DMS 273 treated with DMSO at 0.1 percent for 48 hours (cell line): ENCODE results near the gene SURF1.

Source experiments
- DNase-seq: peaks from one replicate; lab custom pipeline; 2025; lab: John Stamatoyannopoulos, UW

The SURF1 gene

GRCh38 chr9:133361507-133362092 lies 5.3 kb upstream of the SURF1 start:
- no peak for DNase-seq

GRCh38 chr9:133360400-133361393 lies 4.4 kb upstream of the SURF1 start:
- no peak for DNase-seq

DNA sequence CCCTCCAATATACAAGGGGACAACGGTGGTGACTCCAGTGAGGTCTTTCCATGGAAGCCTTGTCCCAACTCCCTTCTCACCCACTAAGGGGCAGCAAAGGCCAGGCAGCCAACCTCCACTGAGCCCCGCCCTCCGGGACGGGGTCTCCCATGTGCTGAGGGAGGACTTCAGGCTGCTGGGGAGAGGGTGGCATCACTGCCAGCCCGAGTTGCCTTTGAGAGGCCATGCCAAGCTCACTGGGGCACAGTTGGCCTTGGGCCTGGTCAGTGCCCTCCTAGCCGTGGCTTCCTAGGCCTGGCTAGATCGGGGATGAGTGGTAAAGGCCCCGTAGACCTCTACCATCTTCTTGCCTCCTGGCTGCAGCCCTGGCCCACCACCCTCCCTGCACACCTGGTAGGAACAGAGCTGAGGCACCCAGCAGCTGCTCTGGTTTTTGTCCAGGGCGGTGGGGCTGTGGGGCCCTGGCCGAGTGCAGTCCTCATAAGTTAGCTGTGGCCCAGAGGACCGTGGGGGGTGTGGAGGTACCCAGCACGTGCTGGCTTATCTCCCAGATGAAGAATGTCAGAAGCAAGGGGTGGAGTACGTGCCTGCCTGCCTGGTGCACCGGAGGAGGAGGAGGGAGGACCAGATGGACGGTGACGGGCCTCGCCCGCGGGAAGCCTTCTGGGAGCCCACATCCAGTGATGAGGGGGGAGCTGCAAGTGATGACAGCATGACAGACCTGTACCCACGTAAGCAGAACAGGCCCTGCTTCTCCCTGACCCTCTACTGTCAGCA lies 3.3 kb upstream of the SURF1 start:
- peak; percentile 51 for DNase-seq

- no peak for DNase-seq
These were observed 1.4 kb upstream of the SURF1 start for GRCh38 chr9:133357656-133358055.

- no peak for DNase-seq
These were observed 368 bp downstream of the SURF1 start for GRCh38 chr9:133355881-133356357.

DNA sequence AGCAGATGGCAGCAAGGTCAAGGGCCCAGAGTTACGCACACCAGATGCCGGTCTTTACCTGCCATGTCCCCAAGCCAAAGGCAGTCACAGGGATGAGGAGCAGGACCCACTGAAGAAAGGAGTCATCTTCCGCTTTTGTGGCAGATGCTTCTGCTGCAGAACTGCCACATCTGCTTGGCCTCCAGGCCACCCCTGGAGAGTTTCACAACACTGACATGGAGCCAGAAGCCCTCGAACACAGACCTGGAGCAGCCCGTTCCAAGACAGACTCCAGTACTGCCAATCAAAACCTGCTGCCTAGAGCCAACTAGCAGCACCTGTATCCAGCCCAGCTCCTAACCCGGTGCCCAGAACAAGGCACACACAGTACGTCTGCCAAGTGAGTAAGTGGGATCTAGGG lies 1.5 kb downstream of the SURF1 start:
- DNase-seq: no peak

- no peak for DNase-seq
These were observed 2.7 kb downstream of the SURF1 start for GRCh38 chr9:133353548-133353947.

DNA sequence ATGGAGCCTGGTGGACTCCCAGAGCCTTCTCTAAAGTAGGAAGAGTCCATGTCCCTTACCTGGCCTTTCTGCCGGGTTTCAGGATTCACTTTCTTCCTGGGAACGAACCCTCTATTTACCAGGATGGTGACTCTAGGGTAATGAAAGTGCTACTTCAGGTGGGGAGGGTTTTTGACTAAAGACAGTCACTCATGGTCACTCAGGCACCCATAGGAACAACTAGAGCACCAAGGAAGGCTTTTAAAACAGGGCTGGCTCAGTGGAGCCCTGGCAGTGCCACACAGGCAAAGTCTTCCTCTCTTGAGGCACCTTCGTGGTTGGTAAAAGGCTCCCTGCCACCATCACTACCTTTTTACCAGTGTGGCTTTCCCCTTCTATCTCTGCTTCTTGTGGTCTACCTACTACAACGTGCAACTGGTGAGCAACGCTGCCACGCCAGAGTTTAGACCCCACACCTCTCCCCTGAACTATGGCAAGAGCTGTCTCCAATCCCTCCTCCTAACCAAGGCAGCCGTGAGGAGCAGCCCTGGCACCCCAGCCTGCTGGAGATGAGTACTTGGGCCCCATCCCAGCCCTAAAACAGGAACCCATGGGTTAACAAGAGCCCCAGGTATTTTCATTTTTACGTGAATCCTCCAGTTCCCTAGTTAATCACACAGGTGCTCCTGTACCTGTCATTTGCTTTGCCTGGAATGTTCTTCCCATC lies 3.5 kb downstream of the SURF1 start:
- no peak for DNase-seq

- peak; percentile 65 for DNase-seq
These were observed 4.2 kb downstream of the SURF1 start for GRCh38 chr9:133351908-133352634.

DNA sequence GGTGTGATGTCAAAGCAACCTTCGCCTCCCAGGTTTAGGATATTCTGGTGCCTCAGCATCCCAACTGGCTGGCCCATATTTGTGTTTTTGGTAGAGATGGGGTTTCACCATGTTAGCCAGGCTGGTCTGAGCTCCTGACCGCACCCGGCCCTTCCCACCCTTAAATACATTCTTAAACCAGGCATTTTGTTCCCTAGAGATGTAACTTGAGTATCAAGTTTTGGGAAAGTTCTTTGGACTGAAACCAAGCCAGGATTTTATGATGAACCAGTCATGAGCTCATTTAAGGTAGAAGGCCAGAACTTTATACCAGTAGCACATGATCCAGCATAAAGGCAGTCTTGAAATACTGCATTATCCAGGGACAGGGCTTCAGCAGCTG lies 4.8 kb downstream of the SURF1 start:
- DNase-seq: no peak

- no peak for DNase-seq
These were observed 6.2 kb downstream of the SURF1 start for GRCh38 chr9:133349965-133350616.

GRCh38 chr9:133348718-133349573 lies 7.3 kb downstream of the SURF1 start:
- no peak for DNase-seq

DNA sequence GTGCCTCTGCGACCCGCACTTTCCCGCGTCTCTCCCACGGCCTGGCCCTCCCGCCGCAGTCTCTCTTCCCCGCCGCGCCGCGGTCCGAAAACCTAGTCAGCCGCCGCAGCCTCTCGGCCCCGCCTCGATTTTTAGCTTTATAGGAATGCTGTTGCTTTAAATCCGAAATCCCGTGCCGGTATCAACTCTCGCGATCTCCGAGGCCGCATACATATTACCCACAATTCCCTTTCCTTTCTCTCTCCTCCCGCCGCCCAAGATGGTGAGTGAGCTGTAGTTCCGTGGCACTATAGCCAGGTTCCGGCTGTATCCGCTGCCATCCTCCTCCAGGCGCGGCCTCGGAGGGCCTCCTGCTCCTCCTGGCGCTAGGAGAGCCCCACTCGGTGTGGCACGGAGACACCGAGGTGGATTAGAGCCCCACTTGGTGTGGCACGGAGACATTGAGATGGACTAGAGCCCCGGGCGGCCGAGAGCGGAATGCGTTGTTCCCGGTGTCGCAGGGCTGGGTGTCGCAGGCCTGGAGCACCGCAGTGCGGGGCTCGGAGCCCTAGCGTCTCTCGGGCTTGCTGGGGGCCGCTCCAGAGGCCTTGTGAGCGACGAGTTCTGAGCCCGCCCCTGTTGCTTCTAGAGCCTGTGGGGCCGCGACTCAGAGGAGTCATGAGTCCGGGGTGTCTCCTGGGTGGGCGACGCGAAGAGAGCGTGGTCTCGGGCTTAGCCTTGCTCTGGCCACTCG lies 8.1 kb downstream of the SURF1 start, which contains the start of the genes MED22 and RPL7A:
Gene MED22 (minus strand): TSS at position 147 of the 733 bp plus-strand sequence. CDS start 1,469 bp downstream, outside the sequence.
Gene RPL7A (plus strand): TSS at position 234 of the 733 bp plus-strand sequence. CDS start 26 bp downstream, at position 260.
- DNase-seq: peak; percentile 89

DNA sequence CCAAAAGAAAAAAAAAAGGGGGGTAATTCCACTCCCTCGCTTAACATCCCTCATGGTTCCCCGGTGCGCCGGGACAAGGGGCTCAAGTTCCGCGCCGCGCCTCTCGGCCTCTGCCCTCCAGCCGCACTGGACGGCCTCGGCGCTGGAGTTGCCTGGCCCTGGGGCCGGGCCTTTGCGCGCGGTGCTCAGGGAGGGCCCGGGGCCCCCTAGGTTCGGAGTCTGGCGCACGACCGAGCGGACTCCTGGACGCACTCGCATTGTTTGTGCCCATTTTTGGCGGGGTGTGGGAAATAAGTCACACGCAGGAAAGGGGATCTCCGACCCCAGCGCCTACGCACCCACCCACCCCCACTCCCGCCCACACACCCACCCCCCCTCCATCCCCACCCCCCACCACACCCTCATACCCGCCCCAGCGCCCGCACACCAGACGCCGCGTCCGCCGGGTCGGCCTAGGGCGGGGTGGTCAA lies 8.7 kb downstream of the SURF1 start:
- DNase-seq: no peak

DNA sequence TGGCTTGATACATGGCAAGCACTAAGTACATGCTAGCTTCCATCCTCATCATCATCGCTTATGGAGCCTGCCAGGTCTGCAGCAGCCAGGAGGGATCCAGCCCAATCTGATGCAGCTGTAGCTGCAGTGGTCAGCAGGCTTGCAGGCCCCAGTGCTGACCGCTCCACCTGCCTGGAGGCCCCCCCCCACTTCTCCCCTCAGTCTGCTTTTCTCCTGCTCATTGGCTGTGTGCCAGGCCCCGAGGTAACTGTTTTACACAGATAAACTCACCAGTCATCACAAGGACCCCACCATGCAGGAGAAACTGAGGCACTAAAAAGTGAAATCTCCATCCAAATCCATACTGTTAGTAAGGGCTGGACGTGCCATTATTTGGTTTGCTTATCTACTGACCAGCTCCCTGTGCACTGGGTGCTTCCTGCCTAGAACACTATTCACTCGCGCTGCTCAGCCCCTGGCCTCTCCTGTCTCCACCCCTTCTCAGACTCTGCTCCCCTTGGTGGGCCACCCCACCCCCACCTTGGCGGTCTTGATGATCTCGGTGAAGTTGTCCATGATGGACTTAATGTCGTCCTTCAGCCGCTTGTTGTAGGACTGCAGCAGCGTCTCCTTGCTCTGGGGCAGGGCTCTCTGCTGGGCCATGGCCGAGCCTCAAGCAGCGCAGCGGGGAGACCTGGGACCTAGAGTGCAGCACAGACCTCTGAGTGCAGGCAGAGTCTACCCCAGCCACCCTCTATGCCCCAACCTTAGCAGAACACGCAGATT lies 10.1 kb downstream of the SURF1 start:
- DNase-seq: no peak

GRCh38 chr9:133345596-133345995 lies 10.7 kb downstream of the SURF1 start:
- DNase-seq: no peak

DNA sequence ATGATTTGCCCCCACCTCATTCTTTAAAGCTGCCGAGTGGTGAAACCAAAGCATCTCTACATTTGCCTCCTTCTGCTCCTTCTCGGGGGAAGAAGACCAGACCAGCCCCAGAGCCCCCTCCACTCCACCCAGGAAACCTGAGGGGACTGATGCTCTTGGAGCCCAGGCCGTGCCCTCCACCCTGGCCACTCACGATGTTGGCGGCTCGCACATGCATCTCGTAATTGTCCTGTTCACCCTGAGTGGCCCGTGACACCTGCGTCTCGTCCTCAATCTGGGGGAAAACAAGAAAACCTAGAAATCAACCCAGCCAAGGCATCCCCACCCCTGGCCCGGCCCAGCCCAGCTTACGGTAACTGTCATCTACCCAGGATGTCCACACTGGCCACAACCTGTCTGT lies 11.3 kb downstream of the SURF1 start:
- no peak for DNase-seq

- DNase-seq: no peak
These were observed 12.2 kb downstream of the SURF1 start for GRCh38 chr9:133344071-133344470.
